K562 (cell line): Measurements from ENCODE around the gene TRAF3IP1. TPM values are rescaled to one million over a fixed set of nuclear protein-coding genes. Genes with fewer than 3 reads are reported as not detected.

Source experiments
- CGGBP1 ChIP-seq: fragments of 250-450 bp; sonication (Bioruptor Pico); IDR thresholded peaks from 2 replicates; pipeline ENCODE4 v1.9.0; 2021; ENCODE audit warnings: mild to moderate bottlenecking
- CTBP1 ChIP-seq: fragments of 450-650 bp; IDR thresholded peaks from 2 replicates; pipeline ENCODE4 v1.6.1; 2016; ENCODE audit warnings: borderline replicate concordance
- NFIC ChIP-seq: fragments of 450-650 bp; IDR thresholded peaks from 2 replicates; pipeline ENCODE4 v1.6.1; 2017; ENCODE audit warnings: mild to moderate bottlenecking, inconsistent platforms
- RBM15 ChIP-seq: fragments of 200-400 bp; formaldehyde crosslinking; IDR thresholded peaks from 2 replicates; pipeline ENCODE4 v1.6.1; 2018; ENCODE audit warnings: mild to moderate bottlenecking, low read length, moderate library complexity; ENCODE audit not compliant: insufficient read depth
- RBM22 ChIP-seq: fragments of 200-400 bp; formaldehyde crosslinking; IDR thresholded peaks from 2 replicates; pipeline ENCODE4 v1.6.1; 2018; ENCODE audit warnings: low read length, low read depth; ENCODE audit not compliant: poor library complexity, severe bottlenecking
- SAFB2 ChIP-seq: fragments of 200-400 bp; formaldehyde crosslinking; IDR thresholded peaks from 2 replicates; pipeline ENCODE4 v1.6.1; 2018; ENCODE audit warnings: borderline replicate concordance, low read length, low read depth, moderate library complexity; ENCODE audit not compliant: severe bottlenecking
- TRIM28 ChIP-seq: fragments of 450-650 bp; IDR thresholded peaks from 2 replicates; pipeline ENCODE4 v1.6.1; 2017
- ZBTB9 ChIP-seq: fragments of 450-650 bp; formaldehyde crosslinking; IDR thresholded peaks from 2 replicates; pipeline ENCODE4 v1.4.0; 2020; ENCODE audit warnings: mild to moderate bottlenecking, moderate library complexity
- ZMIZ1 ChIP-seq, 2 experiments: fragments of 150-350 bp in 1 of 2; IDR thresholded peaks; 2 replicates each; pipeline ENCODE4 v1.6.1; 2012 to 2016; ENCODE audit warnings: low read depth in 2 of 2, low read length in 2 of 2, mild to moderate bottlenecking in 1 of 2, moderate library complexity in 1 of 2
- ZNF146 ChIP-seq: IDR thresholded peaks from one replicate; pipeline ENCODE4 v1.6.1; 2018; ENCODE audit warnings: missing compliant biosample characterization; ENCODE audit not compliant: unreplicated experiment
- ZNF41 ChIP-seq: fragments of 250-450 bp; sonication (Bioruptor Pico); conservative IDR thresholded peaks from 2 replicates; pipeline ENCODE4 v1.4.0; 2020; ENCODE audit warnings: mild to moderate bottlenecking
- polyA plus RNA-seq, 8 experiments: library from polyadenylated mRNA; depleted of rRNA in 4 of 8; stranded (reverse) in 5 of 8; unstranded in 3 of 8; fragments of >200 nt; fragmentation: Nextera tagmentation in 2 of 8; fragmentation: Illumina TruSeq in 1 of 8; extraction: Ambion mirVana in 2 of 8; extraction: Trizol in 1 of 8; gene quantifications; 2 replicates each; pipeline versions ENCODE4 v1.2.1 to v1.2.3, GENCODE V29; 2011 to 2014; ENCODE audit warnings: inconsistent platforms in 1 of 8, missing spikeins in 1 of 8
- total RNA-seq, 7 experiments: library from RNA; depleted of rRNA in 6 of 7; stranded (reverse); fragments of >200 nt in 6 of 7; fragmentation: Illumina TruSeq in 2 of 7; extraction: Trizol in 2 of 7; gene quantifications; 2 replicates each; pipeline versions ENCODE4 v1.2.1 to v1.2.3, GENCODE V29; 2011 to 2021; ENCODE audit warnings: low replicate concordance in 1 of 7

TRAF3IP1 gene
- total and polyA plus RNA-seq, 9 of the 15 experiments (the other 6 are each of a cell fraction or from before 2014, with no cell fraction given), result 1.3 to 7.4 (median 3.4) TPM

- TF ChIP-seq ZMIZ1 (IDR thresholded peaks at IDR 0.05; ENCODE audit: low read depth in 2 of 2, low read length in 2 of 2) (no peak), SAFB2 (no peak), RBM15 (no peak), CGGBP1 (CRISPR knock-in tag) (no peak), RBM22 (no peak), CTBP1 (no peak), TRIM28 (no peak), ZNF41 (CRISPR knock-in tag) (no peak), ZBTB9 (no peak), NFIC (no peak), ZNF146 (CRISPR knock-in tag) (no peak)
Measured at GRCh38 chr2:238433300-238433915, 113.1 kb downstream of the TRAF3IP1 start (continued).
